Measurements from ENCODE around the gene BOD1L1.

The BOD1L1 gene

DNA sequence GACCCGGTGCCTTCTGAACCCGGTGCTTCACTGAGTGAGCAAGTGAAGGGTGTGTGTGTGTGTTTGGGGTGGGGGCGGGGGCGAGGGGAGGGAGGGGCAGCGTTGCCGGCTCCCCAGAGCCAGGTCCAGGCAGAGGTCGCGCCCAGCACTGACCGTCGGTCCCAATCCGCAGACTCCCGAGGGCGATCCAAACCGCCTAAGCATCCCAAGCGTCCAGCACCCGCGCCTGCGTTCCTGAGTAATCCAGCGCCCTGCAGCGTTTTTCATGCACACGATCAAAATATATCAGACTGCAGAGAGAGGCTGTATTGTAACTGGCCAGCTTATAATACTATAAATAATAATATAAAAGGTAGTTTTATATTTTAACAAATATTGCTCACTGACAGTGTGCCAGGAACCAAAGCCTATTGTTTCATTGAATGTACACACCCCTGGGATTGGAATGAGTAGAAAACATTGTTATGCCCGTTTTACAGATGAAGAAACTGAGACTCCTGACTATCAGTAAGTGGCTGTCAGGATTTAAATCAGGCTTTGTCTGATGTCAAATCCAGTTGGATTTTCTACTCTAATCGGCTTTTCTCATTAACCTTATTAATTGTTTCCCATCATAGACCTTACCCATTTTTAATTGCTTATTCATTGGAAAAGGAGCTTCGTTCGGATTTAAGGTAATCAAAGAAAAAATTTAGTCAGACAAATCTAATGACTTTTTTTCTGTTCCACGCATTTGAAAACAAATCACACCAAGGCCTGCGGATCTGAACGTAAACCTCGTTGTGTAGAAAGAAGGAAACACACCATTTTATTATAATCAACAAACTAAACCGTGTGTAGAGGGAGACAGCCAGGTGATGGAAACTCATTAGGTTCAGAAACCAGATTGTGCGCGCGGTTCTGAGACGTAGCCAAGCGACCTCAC lies 79.2 kb downstream of the BOD1L1 start:
- H3K9ac ChIP-seq (ENCODE audit: low read length), result peak overlapping the region; percentile 56; the same call in 1 of the 2 replicates
- H3K79me2 ChIP-seq (ENCODE audit: low read length), result no peaks in the 10 kb centered on the region
- no peak overlapping the region for H3K27ac ChIP-seq (ENCODE audit: low read length)
- TF ChIP-seq, protein P1, sequence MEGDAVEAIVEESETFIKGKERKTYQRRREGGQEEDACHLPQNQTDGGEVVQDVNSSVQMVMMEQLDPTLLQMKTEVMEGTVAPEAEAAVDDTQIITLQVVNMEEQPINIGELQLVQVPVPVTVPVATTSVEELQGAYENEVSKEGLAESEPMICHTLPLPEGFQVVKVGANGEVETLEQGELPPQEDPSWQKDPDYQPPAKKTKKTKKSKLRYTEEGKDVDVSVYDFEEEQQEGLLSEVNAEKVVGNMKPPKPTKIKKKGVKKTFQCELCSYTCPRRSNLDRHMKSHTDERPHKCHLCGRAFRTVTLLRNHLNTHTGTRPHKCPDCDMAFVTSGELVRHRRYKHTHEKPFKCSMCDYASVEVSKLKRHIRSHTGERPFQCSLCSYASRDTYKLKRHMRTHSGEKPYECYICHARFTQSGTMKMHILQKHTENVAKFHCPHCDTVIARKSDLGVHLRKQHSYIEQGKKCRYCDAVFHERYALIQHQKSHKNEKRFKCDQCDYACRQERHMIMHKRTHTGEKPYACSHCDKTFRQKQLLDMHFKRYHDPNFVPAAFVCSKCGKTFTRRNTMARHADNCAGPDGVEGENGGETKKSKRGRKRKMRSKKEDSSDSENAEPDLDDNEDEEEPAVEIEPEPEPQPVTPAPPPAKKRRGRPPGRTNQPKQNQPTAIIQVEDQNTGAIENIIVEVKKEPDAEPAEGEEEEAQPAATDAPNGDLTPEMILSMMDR (IDR thresholded peaks at IDR 0.05; ENCODE audit: low read length), result no peak
- TF ChIP-seq EZH2phosphoT487 (IDR thresholded peaks at IDR 0.05; ENCODE audit: low read length) (no peak), EZH2 (optimal IDR thresholded peaks at IDR 0.05; ENCODE audit: low read depth, low read length) (no peak)
- H3F3A ChIP-seq (ENCODE audit: insufficient read depth, low read length), result peaks cover 5% of the 10 kb centered on the region
- peak overlapping the region; percentile 95 for H2AFZ ChIP-seq (ENCODE audit: low read length)
- DNase-seq, result peak; percentile 17
- peak overlapping the region; percentile 79 for H3K4me3 ChIP-seq (ENCODE audit: low read length)
- peaks cover 5% of the 10 kb centered on the region for H3K4me1 ChIP-seq (ENCODE audit: low read length)
- peak overlapping the region; percentile 92 for H3K4me2 ChIP-seq (ENCODE audit: low read depth, low read length)
- H3K27me3 ChIP-seq (replicated peaks; ENCODE audit: insufficient read depth, low read length), result peaks cover 17% of the 10 kb centered on the region; the same call in 1 of the 2 replicates
- H3K36me3 ChIP-seq (replicated peaks; ENCODE audit: insufficient read depth, low read length), result no peaks in the 10 kb centered on the region
- H3K9me3 ChIP-seq (replicated peaks; ENCODE audit: insufficient read depth, low read length), result no peaks in the 10 kb centered on the region
- H3K9me2 ChIP-seq (replicated peaks; ENCODE audit: insufficient read depth, low read length), result no peaks in the 10 kb centered on the region
- H4K20me1 ChIP-seq (ENCODE audit: insufficient read depth, low read length), result no peaks in the 10 kb centered on the region

DNA sequence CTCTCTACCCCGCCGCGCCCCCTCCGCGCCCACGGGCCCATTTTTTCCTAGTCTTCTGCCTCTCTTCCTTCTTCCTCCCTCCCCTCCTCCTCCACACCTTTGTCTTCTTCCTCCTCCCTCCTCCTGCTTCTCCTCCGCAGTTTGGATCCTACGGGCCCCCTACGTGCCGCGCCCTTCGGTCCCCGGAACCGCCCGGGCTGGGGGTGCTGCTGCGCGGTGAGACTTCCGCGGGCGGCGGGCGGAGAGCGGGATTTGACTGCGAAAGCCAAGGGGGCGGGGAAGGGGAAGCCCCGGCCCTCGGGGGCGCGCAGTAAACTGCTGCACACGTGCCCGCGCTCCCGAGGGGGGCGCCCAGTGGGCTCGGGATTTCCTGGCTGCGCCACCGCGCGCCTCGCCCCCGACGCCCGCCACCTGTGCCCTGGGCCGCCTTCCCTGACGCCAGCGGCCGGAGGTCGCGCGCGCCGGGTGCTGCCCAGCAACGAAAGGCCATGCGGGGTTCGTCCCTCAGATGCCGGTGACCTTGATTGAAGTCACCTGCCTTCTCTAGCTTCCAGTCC lies 80.0 kb downstream of the BOD1L1 start:
- Histone ChIP-seq H2AFZ (ENCODE audit: low read length) (peak overlapping the region; percentile 95), H3K9me2 (replicated peaks; ENCODE audit: insufficient read depth, low read length) (no peaks in the 10 kb centered on the region), H3F3A (ENCODE audit: insufficient read depth, low read length) (peaks cover 5% of the 10 kb centered on the region), H3K9me3 (replicated peaks; ENCODE audit: insufficient read depth, low read length) (no peaks in the 10 kb centered on the region), H3K9ac (ENCODE audit: low read length) (peak overlapping the region; percentile 56; the same call in 1 of the 2 replicates), H3K4me2 (ENCODE audit: low read depth, low read length) (peak overlapping the region; percentile 92), H3K79me2 (ENCODE audit: low read length) (no peaks in the 10 kb centered on the region), H3K4me3 (ENCODE audit: low read length) (peak overlapping the region; percentile 79), H4K20me1 (ENCODE audit: insufficient read depth, low read length) (no peaks in the 10 kb centered on the region), H3K27me3 (replicated peaks; ENCODE audit: insufficient read depth, low read length) (peaks cover 17% of the 10 kb centered on the region; the same call in 1 of the 2 replicates), H3K36me3 (replicated peaks; ENCODE audit: insufficient read depth, low read length) (no peaks in the 10 kb centered on the region), H3K27ac (ENCODE audit: low read length) (no peak overlapping the region; the same call in 1 of the 2 replicates), H3K4me1 (ENCODE audit: low read length) (peaks cover 5% of the 10 kb centered on the region)
- peak; percentile 56 for DNase-seq
- TF ChIP-seq, protein P1 (IDR thresholded peaks at IDR 0.05; ENCODE audit: low read length), result no peak
- no peak for TF ChIP-seq EZH2phosphoT487 (IDR thresholded peaks at IDR 0.05; ENCODE audit: low read length)
- no peak for TF ChIP-seq EZH2 (optimal IDR thresholded peaks at IDR 0.05; ENCODE audit: low read depth, low read length)

DNA sequence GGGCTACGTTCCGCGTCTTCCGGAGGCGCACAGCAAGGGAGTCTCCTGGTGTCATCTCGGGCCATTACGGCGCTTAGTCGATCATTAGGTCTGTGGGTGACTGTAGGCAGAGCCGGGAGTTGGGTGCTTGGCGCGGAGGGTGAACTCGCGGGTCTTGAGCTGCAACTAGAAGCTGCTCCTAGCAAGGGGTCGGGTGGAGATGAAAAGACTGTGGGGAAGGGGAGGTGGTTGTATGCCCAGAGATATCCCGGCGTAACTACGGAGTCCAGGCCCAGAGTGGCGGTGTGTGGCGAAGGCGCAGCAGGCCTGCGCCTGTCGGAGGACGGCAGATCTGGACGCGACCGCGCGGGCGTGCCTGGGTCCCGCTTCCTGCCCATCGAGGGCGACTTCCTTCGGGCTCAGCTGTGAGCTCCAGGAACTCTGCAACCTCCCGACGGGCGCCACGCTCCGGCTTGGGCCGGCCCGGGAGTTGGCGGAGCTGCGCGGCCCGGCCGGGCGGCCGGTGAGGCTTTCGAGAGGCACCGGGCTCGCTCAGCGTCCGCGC lies 80.5 kb downstream of the BOD1L1 start:
- peak overlapping the region; percentile 56; the same call in 1 of the 2 replicates for H3K9ac ChIP-seq (ENCODE audit: low read length)
- peak overlapping the region; percentile 95 for H2AFZ ChIP-seq (ENCODE audit: low read length)
- TF ChIP-seq EZH2phosphoT487 (IDR thresholded peaks at IDR 0.05; ENCODE audit: low read length) (no peak), EZH2 (optimal IDR thresholded peaks at IDR 0.05; ENCODE audit: low read depth, low read length) (no peak)
- TF ChIP-seq, protein P1 (IDR thresholded peaks at IDR 0.05; ENCODE audit: low read length), result no peak
- H3K27ac ChIP-seq (ENCODE audit: low read length), result no peak overlapping the region
- DNase-seq, result no peak
- H3K9me3 ChIP-seq (replicated peaks; ENCODE audit: insufficient read depth, low read length), result no peaks in the 10 kb centered on the region
- H3K4me1 ChIP-seq (ENCODE audit: low read length), result peaks cover 5% of the 10 kb centered on the region
- peaks cover 17% of the 10 kb centered on the region; the same call in 1 of the 2 replicates for H3K27me3 ChIP-seq (replicated peaks; ENCODE audit: insufficient read depth, low read length)
- peaks cover 5% of the 10 kb centered on the region for H3F3A ChIP-seq (ENCODE audit: insufficient read depth, low read length)
- H3K9me2 ChIP-seq (replicated peaks; ENCODE audit: insufficient read depth, low read length), result no peaks in the 10 kb centered on the region
- no peaks in the 10 kb centered on the region for H3K36me3 ChIP-seq (replicated peaks; ENCODE audit: insufficient read depth, low read length)
- peak overlapping the region; percentile 79 for H3K4me3 ChIP-seq (ENCODE audit: low read length)
- no peaks in the 10 kb centered on the region for H3K79me2 ChIP-seq (ENCODE audit: low read length)
- peak overlapping the region; percentile 92 for H3K4me2 ChIP-seq (ENCODE audit: low read depth, low read length)
- H4K20me1 ChIP-seq (ENCODE audit: insufficient read depth, low read length), result no peaks in the 10 kb centered on the region

Measured in MM.1S (cell line).